Bronchial epithelial cell (primary cell): ENCODE data around the gene ZMYND8. TPM values are rescaled to one million over a fixed set of nuclear protein-coding genes. Genes with fewer than 3 reads are reported as not detected.

Experiments used
- DNase-seq: peaks from one replicate; pipeline ENCODE4 v3.0.0-alpha.2; 2010; ENCODE audit warnings: low read depth
- FAIRE-seq: peaks from 2 replicates; lab custom pipeline; 2011; peaks lifted over from hg19 to GRCh38; lab: Jason Lieb, UNC
- H3K27me3 ChIP-seq: 2 replicates; pipeline ENCODE4 v1.5.1; 2011; ENCODE audit warnings: low read length; ENCODE audit not compliant: control insufficient read depth, insufficient read depth
- H3K36me3 ChIP-seq: 2 replicates; pipeline ENCODE4 v1.5.1; 2011; ENCODE audit warnings: low read length; ENCODE audit not compliant: control insufficient read depth, insufficient read depth
- H3K4me3 ChIP-seq: 2 replicates; pipeline ENCODE4 v1.5.1; 2011; ENCODE audit warnings: mild to moderate bottlenecking, low read depth, low read length, control low read depth
- CTCF ChIP-seq: IDR thresholded peaks from 2 replicates; pipeline ENCODE4 v1.5.1; 2011; ENCODE audit warnings: mild to moderate bottlenecking, moderate library complexity, low read length, control low read depth, inconsistent platforms; ENCODE audit not compliant: insufficient read depth, severe bottlenecking
- total RNA-seq: library from RNA; depleted of rRNA; stranded (reverse); fragments of >200 nt; gene quantifications from 2 replicates; pipeline ENCODE4 v1.2.1, GENCODE V29; 2014

The ZMYND8 gene
- total RNA-seq, 1 donor from 2014 or later: 13.4 TPM

GRCh38 chr20:47306755-47307370 is 49.6 kb downstream of the ZMYND8 start:
- peaks cover 34% of the 10 kb centered on the region for H3K36me3 ChIP-seq
- DNase-seq (peak; percentile 70), FAIRE-seq (no peak)
- no peaks in the 10 kb centered on the region for H3K27me3 ChIP-seq
- no peak overlapping the region for H3K4me3 ChIP-seq
- TF ChIP-seq CTCF: no peak

- no peak for DNase-seq
- no peak for FAIRE-seq
- Histone ChIP-seq H3K4me3 (no peak overlapping the region), H3K27me3 (no peaks in the 10 kb centered on the region), H3K36me3 (peaks cover 33% of the 10 kb centered on the region)
- no peak for TF ChIP-seq CTCF
Measured at GRCh38 chr20:47306095-47306494, 50.4 kb downstream of the ZMYND8 start.

DNA sequence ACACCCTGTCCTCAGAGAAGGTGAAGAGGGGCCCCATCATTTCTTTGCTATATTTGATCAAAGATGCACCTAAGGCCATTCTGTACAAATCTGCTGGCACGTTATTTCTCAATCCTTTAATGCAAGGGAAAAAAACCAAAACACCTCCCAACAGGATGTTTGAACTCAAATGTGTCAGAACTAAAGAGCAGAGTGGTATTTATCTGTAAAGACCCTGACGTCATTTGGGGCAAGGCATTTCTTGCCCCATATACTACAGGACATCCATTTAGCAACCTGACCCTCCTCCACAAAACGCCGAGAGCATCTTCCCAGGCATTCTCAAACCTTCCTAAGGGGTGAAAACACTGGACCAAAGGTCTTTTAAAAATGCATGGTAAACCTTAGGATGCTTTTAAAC is 50.8 kb downstream of the ZMYND8 start:
- Histone ChIP-seq H3K4me3 (no peak overlapping the region), H3K27me3 (no peaks in the 10 kb centered on the region), H3K36me3 (peaks cover 30% of the 10 kb centered on the region)
- FAIRE-seq (no peak), DNase-seq (peak; percentile 81)
- no peak for TF ChIP-seq CTCF

DNA sequence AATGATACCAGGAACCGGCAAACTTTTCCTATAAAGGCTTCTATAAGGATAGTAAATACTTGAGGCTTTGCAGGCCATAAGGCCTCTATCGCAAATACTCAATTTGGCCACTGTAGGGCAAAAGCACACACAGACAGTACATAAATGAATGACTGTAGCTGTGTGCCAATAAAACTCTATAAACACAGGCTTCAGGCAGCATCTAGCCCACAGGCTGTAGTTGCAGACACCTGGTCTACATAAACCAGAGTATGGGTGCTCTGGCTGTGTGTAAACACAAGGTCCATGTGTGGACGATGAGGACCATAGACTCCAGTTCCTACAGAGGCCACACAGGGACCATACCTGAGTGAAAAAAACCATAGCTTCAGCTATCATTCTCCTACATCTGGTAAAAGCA is 52.2 kb downstream of the ZMYND8 start:
- no peak for TF ChIP-seq CTCF
- DNase-seq (no peak), FAIRE-seq (no peak)
- no peak overlapping the region for H3K4me3 ChIP-seq
- H3K27me3 ChIP-seq: no peaks in the 10 kb centered on the region
- H3K36me3 ChIP-seq: peaks cover 27% of the 10 kb centered on the region

- Histone ChIP-seq H3K27me3 (no peaks in the 10 kb centered on the region), H3K36me3 (peaks cover 24% of the 10 kb centered on the region), H3K4me3 (no peak overlapping the region)
- no peak for FAIRE-seq
- TF ChIP-seq CTCF: no peak
- no peak for DNase-seq
Measured at GRCh38 chr20:47303736-47304135, 52.8 kb downstream of the ZMYND8 start.

- Histone ChIP-seq H3K27me3 (no peaks in the 10 kb centered on the region), H3K36me3 (peaks cover 22% of the 10 kb centered on the region), H3K4me3 (no peak overlapping the region)
- DNase-seq (no peak), FAIRE-seq (no peak)
- TF ChIP-seq CTCF: no peak
Measured at GRCh38 chr20:47300071-47300470, 56.4 kb downstream of the ZMYND8 start.
